ENCODE results near the gene IRF7.

The IRF7 gene

GRCh38 chr11:568306-569157 is 47.2 kb downstream of the IRF7 start:
- CTCF ChIA-PET = interaction anchor here (0.6 to 1.1 kb wide), 2 partner anchors 22 to 280 kb away, joined by 3 read pairs; no protein-coding TSS in a partner anchor
- POLR2A ChIA-PET = interaction anchor here (0.6 to 0.9 kb wide), 2 partner anchors 10 to 17 kb away, joined by 3 to 4 read pairs; no protein-coding TSS in a partner anchor

GRCh38 chr11:567629-568292 is 48.0 kb downstream of the IRF7 start:
- ChIA-PET POLR2A (interaction anchor here (0.9 kb wide), 1 partner anchor 9 kb away, joined by 4 read pairs; no protein-coding TSS in a partner anchor), CTCF (interaction anchor here (5.0 kb wide), 1 partner anchor 12 kb away, joined by 34 read pairs; no protein-coding TSS in a partner anchor)
- no peak for DNase-seq (ENCODE audit: low read depth, low spot score)
- H3K4me3 ChIP-seq (ENCODE audit: low read depth, low read length) = peak overlapping the region; percentile 91
- TF ChIP-seq, protein P1, sequence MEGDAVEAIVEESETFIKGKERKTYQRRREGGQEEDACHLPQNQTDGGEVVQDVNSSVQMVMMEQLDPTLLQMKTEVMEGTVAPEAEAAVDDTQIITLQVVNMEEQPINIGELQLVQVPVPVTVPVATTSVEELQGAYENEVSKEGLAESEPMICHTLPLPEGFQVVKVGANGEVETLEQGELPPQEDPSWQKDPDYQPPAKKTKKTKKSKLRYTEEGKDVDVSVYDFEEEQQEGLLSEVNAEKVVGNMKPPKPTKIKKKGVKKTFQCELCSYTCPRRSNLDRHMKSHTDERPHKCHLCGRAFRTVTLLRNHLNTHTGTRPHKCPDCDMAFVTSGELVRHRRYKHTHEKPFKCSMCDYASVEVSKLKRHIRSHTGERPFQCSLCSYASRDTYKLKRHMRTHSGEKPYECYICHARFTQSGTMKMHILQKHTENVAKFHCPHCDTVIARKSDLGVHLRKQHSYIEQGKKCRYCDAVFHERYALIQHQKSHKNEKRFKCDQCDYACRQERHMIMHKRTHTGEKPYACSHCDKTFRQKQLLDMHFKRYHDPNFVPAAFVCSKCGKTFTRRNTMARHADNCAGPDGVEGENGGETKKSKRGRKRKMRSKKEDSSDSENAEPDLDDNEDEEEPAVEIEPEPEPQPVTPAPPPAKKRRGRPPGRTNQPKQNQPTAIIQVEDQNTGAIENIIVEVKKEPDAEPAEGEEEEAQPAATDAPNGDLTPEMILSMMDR (IDR thresholded peaks at IDR 0.05; ENCODE audit: insufficient read depth, low read length, missing control alignments) = no peak

More at GRCh38 chr11:568306-569157, 47.2 kb downstream of the IRF7 start:
- H3K4me3 ChIP-seq (ENCODE audit: low read depth, low read length) = peak overlapping the region; percentile 91
- peak; percentile 29 for DNase-seq (ENCODE audit: low read depth, low spot score)
- TF ChIP-seq, protein P1 (IDR thresholded peaks at IDR 0.05; ENCODE audit: insufficient read depth, low read length, missing control alignments) = no peak

DNA sequence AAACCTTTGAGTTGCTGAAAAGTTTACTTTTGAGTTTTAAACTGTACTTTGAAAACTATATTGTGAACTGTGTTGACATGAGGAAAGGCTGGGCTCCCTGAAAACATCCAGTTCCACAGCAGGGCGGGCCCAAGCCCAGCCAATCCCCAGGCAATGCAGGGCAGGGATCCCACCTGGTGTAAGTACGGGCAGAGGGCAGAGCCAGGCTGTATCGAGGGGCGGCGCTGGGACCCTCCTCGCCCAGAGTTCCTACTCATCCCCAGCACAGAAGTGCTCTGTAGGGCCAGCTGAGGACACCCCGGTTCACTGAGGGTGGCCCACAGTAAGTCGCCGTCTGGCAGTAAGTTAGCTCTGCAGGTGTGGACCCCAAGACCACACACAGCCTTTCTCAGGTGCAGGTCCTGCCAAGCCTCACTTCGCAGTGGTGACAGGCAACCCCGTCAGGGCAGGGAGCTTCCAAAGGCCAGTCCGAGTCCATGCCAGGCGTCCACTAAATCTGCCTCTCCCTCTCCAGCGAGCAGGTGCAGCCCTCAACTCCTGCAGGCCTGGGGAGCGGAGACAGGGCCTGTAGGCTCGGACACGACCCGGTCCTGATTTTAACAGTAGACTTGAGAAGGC is 48.6 kb downstream of the IRF7 start:
- TF ChIP-seq, protein P1 (IDR thresholded peaks at IDR 0.05; ENCODE audit: insufficient read depth, low read length, missing control alignments) = no peak
- CTCF ChIA-PET = interaction anchor here (2.2 to 5.0 kb wide), 2 partner anchors 12 to 156 kb away, joined by 6 to 34 read pairs; no protein-coding TSS in a partner anchor
- no peak for DNase-seq (ENCODE audit: low read depth, low spot score)
- POLR2A ChIA-PET = interaction anchor here (0.6 kb wide), 1 partner anchor 126 kb away, joined by 3 read pairs; no protein-coding TSS in a partner anchor
- peak overlapping the region; percentile 91 for H3K4me3 ChIP-seq (ENCODE audit: low read depth, low read length)

DNA sequence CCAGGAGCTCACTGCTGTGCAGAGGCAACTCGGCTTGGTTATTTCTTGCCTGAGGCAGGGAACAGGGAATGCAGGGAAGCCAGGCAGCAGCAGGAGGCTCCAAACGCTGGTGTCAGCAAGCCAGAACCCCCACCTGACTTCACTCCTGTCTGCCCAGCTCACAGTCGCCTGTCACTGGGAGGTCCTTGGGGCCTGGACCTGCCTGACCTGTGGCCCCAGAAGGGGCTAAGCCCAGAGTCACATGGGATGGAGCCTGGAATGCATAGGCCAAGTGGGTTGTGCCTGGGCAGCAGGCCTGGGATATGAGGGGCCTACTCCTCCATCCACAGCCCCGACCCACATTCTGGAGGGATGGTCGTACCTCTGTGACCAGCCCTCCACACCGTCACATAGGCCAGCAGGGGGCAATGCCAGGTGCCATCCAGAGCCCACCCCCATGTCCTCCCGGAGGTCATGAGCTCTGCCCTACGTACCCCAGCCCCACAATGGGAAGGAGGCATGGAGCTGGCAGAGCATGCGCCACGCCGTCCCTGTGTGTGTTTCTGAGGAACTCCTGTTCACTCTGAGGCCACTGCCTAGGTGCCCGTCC is 49.7 kb downstream of the IRF7 start:
- TF ChIP-seq, protein P1 (IDR thresholded peaks at IDR 0.05; ENCODE audit: insufficient read depth, low read length, missing control alignments) = no peak
- no peak for DNase-seq (ENCODE audit: low read depth, low spot score)
- ChIA-PET CTCF (interaction anchor here (0.6 to 5.0 kb wide), 3 partner anchors 11 to 226 kb away, joined by 3 to 34 read pairs (median 6); no protein-coding TSS in a partner anchor), POLR2A (interaction anchor here (0.6 to 0.7 kb wide), 2 partner anchors 10 to 128 kb away, joined by 3 read pairs; no protein-coding TSS in a partner anchor)
- H3K4me3 ChIP-seq (ENCODE audit: low read depth, low read length) = no peak overlapping the region; the same call in 1 of the 2 replicates

- CTCF ChIA-PET = interaction anchor here (0.9 to 5.0 kb wide), 6 partner anchors 9 to 163 kb away, joined by 3 to 34 read pairs (median 4); no protein-coding TSS in a partner anchor
- no peak overlapping the region for H3K4me3 ChIP-seq (ENCODE audit: low read depth, low read length)
- TF ChIP-seq, protein P1 (IDR thresholded peaks at IDR 0.05; ENCODE audit: insufficient read depth, low read length, missing control alignments) = no peak
- DNase-seq (ENCODE audit: low read depth, low spot score) = no peak
- POLR2A ChIA-PET = interaction anchor here (0.8 to 1.5 kb wide), 3 partner anchors 28 to 158 kb away, joined by 3 to 5 read pairs (median 4); no protein-coding TSS in a partner anchor
Observed at GRCh38 chr11:563812-564578, 51.8 kb downstream of the IRF7 start.
